Activated T-cell treated with anti-CD3 and anti-CD28 coated beads for 24 hours (primary cell): ENCODE data around the gene TBC1D22A.

Experiments used
- DNase-seq: peaks from one replicate; pipeline ENCODE4 v3.0.0-alpha.2; 2020; ENCODE audit warnings: low read depth

TBC1D22A gene

DNA sequence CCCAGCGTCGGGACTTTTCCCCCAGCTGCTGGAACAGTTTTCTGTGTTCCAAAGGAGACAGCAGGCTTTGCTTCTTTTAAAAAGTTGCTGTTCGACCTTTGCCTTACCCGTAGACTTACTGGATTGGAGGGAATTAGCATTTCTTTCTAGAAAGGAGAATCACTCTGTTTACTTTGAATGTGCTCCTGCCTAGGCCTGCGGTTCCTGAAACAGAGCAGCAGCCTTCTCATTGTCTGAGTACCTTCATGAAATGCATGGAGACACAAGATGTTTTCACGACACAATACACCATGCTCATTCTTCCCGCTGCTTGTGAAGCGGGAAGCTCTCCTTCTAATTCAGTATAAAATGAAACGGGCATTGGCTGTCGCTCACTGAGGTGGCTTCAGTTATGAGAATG, 196.2 kb downstream of the TBC1D22A start:
- DNase-seq = no peak

- DNase-seq = no peak
These were observed 196.9 kb downstream of the TBC1D22A start for GRCh38 chr22:46959369-46959768.

DNA sequence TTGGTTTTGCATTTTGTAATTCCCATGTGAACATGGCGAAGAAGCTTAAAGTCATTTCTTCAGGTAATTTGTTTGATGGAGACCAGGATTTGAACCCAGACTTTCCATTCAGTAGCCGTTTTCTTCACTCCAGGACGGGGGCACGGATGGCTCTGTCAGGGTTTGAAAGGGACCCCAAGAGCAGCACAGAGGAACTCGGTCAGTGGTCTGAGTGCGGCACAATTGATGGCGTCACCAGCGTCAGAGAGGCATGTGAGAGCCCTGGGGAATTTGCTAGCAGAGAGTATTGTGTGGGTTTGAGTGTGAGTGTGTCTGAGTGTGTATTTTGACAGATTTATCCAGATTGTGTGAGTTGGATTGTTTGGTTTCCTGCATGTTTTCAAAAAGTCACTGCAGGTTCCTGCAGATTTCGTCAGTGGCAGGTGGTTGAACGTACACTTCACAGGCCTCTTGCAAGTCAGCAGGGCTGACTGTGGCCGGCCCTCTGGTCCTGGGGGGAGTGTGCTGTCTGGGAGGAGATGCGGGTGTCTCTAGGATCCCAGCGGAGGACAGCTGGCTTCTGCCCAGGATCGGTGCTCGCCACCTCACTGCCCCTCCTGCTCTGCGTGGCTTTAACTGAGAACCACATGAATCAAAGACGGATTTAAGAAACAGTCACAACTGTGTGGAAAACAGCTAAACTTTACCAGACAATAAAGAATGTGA, 199.3 kb downstream of the TBC1D22A start:
- no peak for DNase-seq

DNA sequence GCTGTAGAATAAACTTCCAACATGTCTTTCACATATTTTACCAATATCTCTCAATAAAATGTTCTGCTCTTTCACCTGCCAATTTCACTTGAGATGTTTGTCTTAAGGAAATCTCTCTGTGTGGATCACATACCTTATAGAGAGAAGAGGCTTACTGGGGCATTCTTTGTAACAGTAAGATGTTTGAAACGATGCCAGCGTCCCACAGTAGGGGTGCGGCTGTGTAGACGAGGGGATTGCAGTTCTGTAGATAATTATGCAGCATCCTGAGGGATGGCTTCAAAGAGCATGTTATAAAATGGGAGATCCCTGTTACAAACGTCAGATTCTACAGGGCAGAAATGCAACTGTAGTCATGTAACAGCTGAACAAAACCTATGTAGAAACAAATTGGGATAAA, 200.0 kb downstream of the TBC1D22A start:
- no peak for DNase-seq

DNA sequence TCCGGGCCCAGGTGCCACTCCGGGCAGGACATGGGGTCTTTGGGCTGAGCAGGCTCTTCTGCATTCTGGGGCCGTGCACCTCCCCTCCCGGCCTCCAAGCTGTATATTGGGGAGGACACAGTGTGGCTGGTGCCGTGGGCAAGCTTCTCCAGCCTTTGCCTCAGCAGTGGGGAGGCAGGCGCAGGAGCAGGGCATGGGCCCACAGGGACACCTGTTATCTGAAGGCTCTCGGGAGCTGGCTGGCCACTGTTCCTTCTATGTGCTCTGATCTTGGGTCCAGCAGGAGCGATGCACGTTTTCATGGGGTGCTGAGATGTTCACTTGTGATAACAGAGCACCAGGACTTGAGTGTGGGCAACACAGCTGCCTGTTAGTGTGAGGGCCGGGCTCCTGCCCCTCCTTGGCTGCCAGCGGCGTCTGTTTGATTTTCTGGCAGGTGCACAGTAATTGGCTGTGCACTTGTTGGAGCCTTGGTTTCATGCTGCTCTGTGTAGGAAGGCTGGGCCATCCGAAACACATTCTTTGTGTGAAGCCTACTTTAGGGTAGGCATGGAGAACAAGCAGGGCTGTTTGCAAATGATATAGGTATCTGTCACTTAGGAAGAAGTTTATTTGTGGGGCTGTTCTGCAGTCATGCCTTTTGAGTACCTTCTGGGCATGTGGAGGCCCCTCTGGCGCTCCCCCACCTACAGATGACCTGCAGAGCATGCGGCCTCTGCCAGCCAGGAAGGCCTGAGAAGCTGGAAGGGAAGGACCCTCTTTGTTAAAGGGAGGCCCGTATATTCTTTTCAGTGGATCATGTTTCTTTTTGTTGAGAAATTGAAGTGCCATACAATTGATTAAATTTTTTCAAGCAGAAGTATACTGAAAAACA, 201.5 kb downstream of the TBC1D22A start:
- no peak for DNase-seq

DNA sequence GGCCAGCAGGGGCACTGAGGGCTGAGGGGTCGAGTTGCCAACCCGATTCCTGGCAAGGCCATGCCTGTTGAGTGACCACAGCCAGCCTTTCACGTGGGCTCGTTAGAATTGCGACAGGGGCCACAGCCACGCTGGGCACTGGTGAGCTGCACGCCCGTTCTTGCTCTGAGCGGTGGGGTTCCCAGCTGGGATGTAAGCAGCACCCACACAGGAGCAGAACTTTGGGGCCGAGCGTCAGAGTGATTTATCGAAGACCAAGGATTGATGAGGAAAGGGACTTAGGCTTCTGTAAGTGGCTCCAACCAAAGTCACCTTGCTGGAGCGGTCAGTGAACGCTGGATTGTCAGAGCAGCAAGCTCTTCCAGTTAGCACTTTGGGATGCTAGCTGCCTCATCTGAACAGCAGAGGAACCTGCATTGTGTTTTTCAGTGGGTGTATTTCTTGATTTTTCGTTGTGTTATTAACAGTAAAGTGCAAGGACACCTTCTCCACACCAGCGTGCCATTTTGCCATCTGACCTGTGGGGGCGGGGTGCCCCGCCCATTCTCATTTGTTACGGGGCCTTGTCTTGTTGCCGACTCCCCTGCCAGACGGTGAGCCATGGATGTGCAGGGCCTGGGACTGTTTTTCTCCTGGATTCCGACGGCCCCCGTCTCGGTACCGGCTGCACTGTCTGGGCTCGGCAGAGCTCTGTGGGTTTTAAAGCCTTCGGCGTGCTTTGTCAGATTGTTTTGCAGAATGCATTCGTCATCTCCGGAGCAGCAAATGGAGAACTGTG, 202.5 kb downstream of the TBC1D22A start:
- no peak for DNase-seq

DNA sequence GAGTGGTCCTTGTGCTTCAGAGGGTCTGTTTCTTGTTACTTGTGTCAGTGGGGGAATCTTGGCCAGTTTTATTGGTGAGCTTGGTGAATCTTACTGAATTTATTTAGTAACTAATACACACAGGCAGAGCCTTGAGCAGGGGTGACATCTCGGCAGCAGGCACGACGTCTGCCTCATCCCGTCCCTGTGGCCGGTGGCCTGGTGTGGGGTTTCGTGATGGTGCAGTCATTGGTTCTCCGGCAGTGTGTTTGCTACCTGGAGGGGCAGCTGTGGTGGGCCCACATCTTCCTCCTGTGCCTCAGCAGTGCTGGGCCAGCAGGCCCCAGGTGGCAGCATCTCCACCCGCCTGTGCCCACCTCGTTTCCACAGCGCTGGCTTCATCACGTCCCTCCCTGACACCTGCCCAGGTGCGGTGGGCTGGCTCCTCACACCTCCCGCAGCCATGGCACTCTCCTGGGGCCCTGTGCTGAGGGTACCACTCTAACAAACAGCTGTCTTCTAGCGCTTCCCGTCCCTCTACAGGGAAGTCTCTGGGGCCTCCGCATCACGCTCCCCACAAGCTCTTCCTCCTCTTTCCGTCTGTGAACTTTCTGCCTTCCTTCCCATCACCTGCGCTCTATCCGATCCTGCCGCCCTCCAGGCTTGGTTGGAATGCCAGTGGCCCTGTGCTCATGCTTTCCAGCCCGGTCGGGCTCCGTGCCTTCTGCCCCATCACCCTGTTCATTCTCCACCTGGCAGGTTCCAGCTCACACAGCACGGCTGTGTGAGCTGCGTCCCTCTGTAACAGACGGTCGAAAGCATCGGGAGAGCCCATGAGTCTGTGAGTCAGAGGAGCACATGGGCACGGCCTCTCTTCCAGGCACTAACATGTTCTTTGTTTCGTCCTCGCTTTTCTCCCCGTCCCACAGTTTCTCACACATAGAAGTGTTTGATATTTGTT, 203.4 kb downstream of the TBC1D22A start:
- no peak for DNase-seq

- DNase-seq = no peak
These were observed 204.0 kb downstream of the TBC1D22A start for GRCh38 chr22:46966495-46966845.

- DNase-seq = no peak
These were observed 204.4 kb downstream of the TBC1D22A start for GRCh38 chr22:46966846-46967245.

- DNase-seq = no peak
These were observed 205.3 kb downstream of the TBC1D22A start for GRCh38 chr22:46967445-46968358.

DNA sequence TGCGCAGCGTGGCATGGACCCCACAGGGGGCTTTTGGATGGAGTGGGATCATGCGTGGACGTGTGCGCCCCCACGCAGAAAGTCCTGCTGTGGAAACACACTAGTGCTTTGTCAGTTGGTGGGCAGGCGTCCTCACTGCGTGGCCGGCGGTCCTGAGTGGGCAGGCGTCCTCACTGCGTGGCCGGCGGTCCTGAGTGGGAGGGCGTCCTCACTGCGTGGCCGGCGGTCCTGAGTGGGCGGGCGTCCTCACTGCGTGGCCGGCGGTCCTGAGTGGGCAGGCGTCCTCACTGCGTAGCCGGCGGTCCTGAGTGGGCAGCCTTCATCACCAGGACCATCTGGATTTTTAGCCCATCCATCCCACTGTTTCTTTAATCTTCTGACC, 205.9 kb downstream of the TBC1D22A start:
- no peak for DNase-seq

DNA sequence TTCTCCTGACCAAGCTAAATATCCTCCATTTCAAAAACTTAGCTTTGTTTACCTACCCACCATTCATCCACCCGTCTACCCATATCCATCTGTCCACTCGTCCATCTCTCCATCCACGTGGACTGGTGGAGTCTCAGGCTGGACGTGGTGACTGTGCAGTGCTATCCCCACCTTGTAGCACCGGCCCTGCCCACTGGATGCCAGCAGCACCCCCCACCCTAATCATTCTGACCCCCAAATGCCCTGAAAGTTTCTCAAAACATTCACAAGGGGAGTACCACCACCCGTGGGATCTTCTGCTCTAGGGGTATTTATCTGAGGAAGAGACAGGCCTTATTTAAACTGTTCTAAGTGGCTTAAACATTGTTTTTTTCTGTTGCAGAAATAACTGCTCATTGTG, 206.4 kb downstream of the TBC1D22A start:
- no peak for DNase-seq

GRCh38 chr22:46969491-46969890, 207.0 kb downstream of the TBC1D22A start:
- DNase-seq = peak; percentile 7

DNA sequence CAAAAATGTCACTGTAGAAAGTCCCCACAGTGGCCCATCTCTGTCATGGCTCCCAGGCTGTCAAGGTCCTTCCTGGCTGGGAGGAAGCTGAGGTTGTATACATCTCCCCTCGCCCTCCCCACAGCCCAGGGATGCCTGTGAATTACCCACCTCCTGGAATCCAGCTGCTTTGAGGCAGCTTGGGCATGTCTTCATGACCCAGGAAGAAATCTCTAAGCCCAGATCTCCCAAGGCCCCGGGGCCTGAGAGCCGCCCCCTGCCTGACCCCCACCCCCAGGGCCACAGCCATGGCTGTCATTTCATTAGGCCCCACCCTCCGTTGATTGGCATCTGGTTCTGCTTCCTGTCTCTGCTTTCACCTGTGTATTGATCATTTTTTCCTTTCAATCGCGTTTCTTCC, 207.5 kb downstream of the TBC1D22A start:
- DNase-seq = no peak

DNA sequence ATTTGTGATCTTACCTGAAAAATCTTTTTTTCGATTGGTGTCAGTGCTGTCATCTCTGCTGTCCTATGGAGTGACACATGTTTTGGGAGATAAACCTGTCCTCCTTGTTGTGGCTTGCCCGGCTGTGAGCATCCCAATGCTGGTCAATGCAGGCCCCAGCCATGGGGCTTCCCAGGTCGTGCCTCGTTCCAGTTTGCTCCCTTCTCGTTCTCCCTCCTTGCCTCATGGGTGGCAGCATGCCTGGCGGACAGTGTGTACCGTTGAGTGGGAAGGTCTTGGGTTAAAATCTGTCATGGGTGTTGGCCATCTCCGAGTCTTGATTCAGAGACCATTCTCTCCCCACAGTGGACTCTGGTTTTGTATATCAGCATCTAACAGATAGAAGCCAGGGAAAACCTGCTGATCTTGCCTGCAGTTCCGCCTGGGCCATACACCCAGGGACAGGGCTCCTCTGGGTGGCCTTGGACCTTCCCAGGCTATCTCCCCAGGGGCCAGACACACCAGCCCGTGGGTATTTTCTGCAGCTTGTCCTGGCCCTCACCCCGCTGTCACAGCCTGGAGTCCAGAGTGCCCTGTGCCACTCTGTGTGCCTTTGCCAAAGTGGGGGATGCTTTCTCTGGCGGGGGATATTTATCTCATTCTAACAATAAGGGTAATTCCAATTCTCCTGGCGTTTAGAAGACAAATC, 208.1 kb downstream of the TBC1D22A start:
- DNase-seq = no peak

- DNase-seq = no peak
These were observed 208.8 kb downstream of the TBC1D22A start for GRCh38 chr22:46971099-46971763.

DNA sequence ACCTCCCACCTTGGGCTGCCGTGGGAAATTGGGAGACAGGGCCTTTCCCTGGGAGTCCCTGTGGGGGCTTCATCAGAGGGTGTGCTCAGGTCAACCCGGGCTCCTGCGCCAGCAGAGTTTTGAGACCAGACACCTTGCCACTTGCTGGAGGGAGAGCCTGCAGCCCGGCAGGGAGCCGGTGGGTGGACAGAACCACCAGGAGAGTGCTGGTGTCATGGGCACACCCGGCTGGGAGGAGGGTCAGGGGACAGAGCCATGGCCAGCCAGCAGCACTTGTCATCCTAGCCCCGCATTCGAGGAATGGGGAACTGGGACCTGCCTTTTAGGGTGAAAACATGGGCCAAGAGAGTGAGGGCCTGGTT, 209.3 kb downstream of the TBC1D22A start:
- no peak for DNase-seq

- DNase-seq = no peak
These were observed 209.8 kb downstream of the TBC1D22A start for GRCh38 chr22:46972256-46972655.
